H1 (cell line): Measurements from ENCODE around the gene RARB. TPM values are rescaled to one million over a fixed set of nuclear protein-coding genes. Genes with fewer than 3 reads are reported as not detected.

Experiments used
- CTCF ChIA-PET: fragments of 300-600 bp; sonication (Branson Sonifier 250); formaldehyde crosslinking; loops from one replicate; lab custom pipeline; 2021; ENCODE audit not compliant: partially characterized antibody; lab: Charles Lee
- POLR2A ChIA-PET: fragments of 300-600 bp; sonication (Branson Sonifier 250); formaldehyde crosslinking; loops from one replicate; lab custom pipeline; 2021; ENCODE audit warnings: inconsistent platforms; ENCODE audit not compliant: partially characterized antibody; lab: Charles Lee
- DNase-seq, 2 experiments: peaks; one replicate each; pipeline versions ENCODE4 v3.0.0 to v3.0.0-alpha.2; 2010 to 2022; ENCODE audit warnings: low spot score in 2 of 2, low read depth in 1 of 2, mixed read lengths in 1 of 2
- FAIRE-seq: peaks from 2 replicates; lab custom pipeline; 2011; peaks lifted over from hg19 to GRCh38; lab: Jason Lieb, UNC
- H2AFZ ChIP-seq: 2 replicates; pipeline ENCODE4 v1.8.1; 2012; ENCODE audit warnings: low read length, inconsistent platforms
- H2AK5ac ChIP-seq: 2 replicates; pipeline ENCODE4 v1.6.1; 2013; ENCODE audit warnings: low read depth, low read length
- H2BK120ac ChIP-seq: replicated peaks from 2 replicates; pipeline ENCODE3; 2013; ENCODE audit warnings: low read depth, low read length, inconsistent platforms
- H2BK12ac ChIP-seq: 2 replicates; pipeline ENCODE4 v1.6.1; 2013; ENCODE audit warnings: low read depth, low read length
- H2BK15ac ChIP-seq: 2 replicates; pipeline ENCODE4 v1.6.1; 2013; ENCODE audit warnings: low read length
- H2BK20ac ChIP-seq: 2 replicates; pipeline ENCODE4 v1.6.1; 2013; ENCODE audit warnings: low read length
- H2BK5ac ChIP-seq: 2 replicates; pipeline ENCODE4 v1.6.1; 2013; ENCODE audit warnings: low read depth, low read length
- H3K14ac ChIP-seq: 2 replicates; pipeline ENCODE4 v1.6.1; 2013; ENCODE audit warnings: inconsistent platforms; ENCODE audit not compliant: insufficient read length
- H3K18ac ChIP-seq: 2 replicates; pipeline ENCODE4 v1.6.1; 2013; ENCODE audit warnings: low read length; ENCODE audit errors: extremely low read depth
- H3K23ac ChIP-seq: 2 replicates; pipeline ENCODE4 v1.6.1; 2013; ENCODE audit warnings: inconsistent platforms; ENCODE audit not compliant: insufficient read length
- H3K23me2 ChIP-seq: 2 replicates; pipeline ENCODE4 v1.6.1; 2013; ENCODE audit warnings: low read depth, low read length
- H3K27ac ChIP-seq: 2 replicates; pipeline ENCODE4 v1.6.1; 2011; ENCODE audit warnings: low read depth, low read length, inconsistent platforms
- H3K27me3 ChIP-seq, 4 experiments: replicated peaks in 1 of 4; 1 replicate in 1 of 4; 2 replicates in 3 of 4; pipeline versions ENCODE4 v1.6.1 to v1.8.1; 2011 to 2013; ENCODE audit warnings: low read length in 3 of 4, mild to moderate bottlenecking in 3 of 4, inconsistent platforms in 2 of 4, mixed read lengths in 2 of 4, moderate library complexity in 1 of 4; ENCODE audit not compliant: control insufficient read depth in 3 of 4, insufficient read depth in 3 of 4; ENCODE audit errors: extremely low read depth in 1 of 4
- H3K36me3 ChIP-seq, 4 experiments: 2 replicates each; pipeline versions ENCODE4 v1.6.1 to v1.8.1; 2011 to 2013; ENCODE audit warnings: mild to moderate bottlenecking in 4 of 4, low read length in 3 of 4, moderate library complexity in 2 of 4, control low read depth in 1 of 4, inconsistent platforms in 1 of 4; ENCODE audit not compliant: insufficient read depth in 4 of 4, control insufficient read depth in 2 of 4
- H3K4ac ChIP-seq: replicated peaks from 2 replicates; pipeline ENCODE3; 2013; ENCODE audit warnings: low read length, low read depth, mixed read lengths, inconsistent platforms; ENCODE audit not compliant: insufficient read length
- H3K4me1 ChIP-seq, 4 experiments: replicated peaks in 1 of 4; 1 replicate in 1 of 4; 2 replicates in 3 of 4; pipeline versions ENCODE4 v1.6.1 to v1.8.1; 2011 to 2013; ENCODE audit warnings: low read length in 3 of 4, inconsistent platforms in 2 of 4, mixed read lengths in 1 of 4; ENCODE audit not compliant: insufficient read depth in 4 of 4, control insufficient read depth in 3 of 4
- H3K4me2 ChIP-seq, 2 experiments: 2 replicates each; pipeline versions ENCODE4 v1.6.1 to v1.8.1; 2011 to 2013; ENCODE audit warnings: low read depth in 2 of 2, low read length in 2 of 2, control low read depth in 1 of 2, inconsistent platforms in 1 of 2, mild to moderate bottlenecking in 1 of 2; ENCODE audit not compliant: insufficient read depth in 1 of 2
- H3K4me3 ChIP-seq, 4 experiments: fragments of 200-600, 300-600 bp in 1 of 4; sonication (generic), shearing (Covaris generic), sonication (Bioruptor Twin) in 1 of 4; 2 replicates each; pipeline versions ENCODE4 v1.5.1 to v1.8.1; 2011 to 2016; ENCODE audit warnings: low read length in 4 of 4, low read depth in 3 of 4, control low read depth in 2 of 4, inconsistent platforms in 2 of 4, mild to moderate bottlenecking in 2 of 4, mixed read lengths in 1 of 4, moderate library complexity in 1 of 4; ENCODE audit not compliant: insufficient read depth in 2 of 4; ENCODE audit errors: extremely low read depth in 1 of 4
- H3K56ac ChIP-seq: replicated peaks from 2 replicates; pipeline ENCODE3; 2013; ENCODE audit warnings: low read depth, mild to moderate bottlenecking, mixed read lengths, low read length, inconsistent platforms; ENCODE audit not compliant: insufficient read length
- H3K79me1 ChIP-seq: 2 replicates; pipeline ENCODE4 v1.6.1; 2013; ENCODE audit warnings: low read depth, low read length, control low read depth
- H3K79me2 ChIP-seq, 2 experiments: 2 replicates each; pipeline versions ENCODE4 v1.6.1 to v1.8.1; 2012 to 2013; ENCODE audit warnings: low read length in 2 of 2, mild to moderate bottlenecking in 2 of 2, inconsistent platforms in 1 of 2; ENCODE audit not compliant: insufficient read depth in 2 of 2, control insufficient read depth in 1 of 2
- H3K9ac ChIP-seq, 4 experiments: replicated peaks in 1 of 4; 1 replicate in 1 of 4; 2 replicates in 3 of 4; pipeline versions ENCODE4 v1.6.1 to v1.8.1; 2011 to 2013; ENCODE audit warnings: low read depth in 3 of 4, low read length in 3 of 4, control low read depth in 2 of 4, mild to moderate bottlenecking in 2 of 4, moderate library complexity in 2 of 4, inconsistent platforms in 1 of 4; ENCODE audit errors: extremely low read depth in 1 of 4
- H3K9me3 ChIP-seq, 2 experiments: 2 replicates each; pipeline versions ENCODE4 v1.6.1 to v1.8.1; 2012 to 2013; ENCODE audit warnings: mild to moderate bottlenecking in 2 of 2, moderate library complexity in 2 of 2, control low read depth in 1 of 2, inconsistent platforms in 1 of 2, low read depth in 1 of 2, low read length in 1 of 2, mixed read lengths in 1 of 2; ENCODE audit not compliant: insufficient read depth in 2 of 2
- H4K20me1 ChIP-seq, 2 experiments: replicated peaks in 1 of 2; 2 replicates each; pipeline versions ENCODE3 to v1.8.1; 2011 to 2013; ENCODE audit warnings: inconsistent platforms in 2 of 2, low read length in 2 of 2, mild to moderate bottlenecking in 1 of 2; ENCODE audit not compliant: insufficient read depth in 2 of 2, control insufficient read depth in 1 of 2
- H4K5ac ChIP-seq: 2 replicates; pipeline ENCODE4 v1.6.1; 2013; ENCODE audit warnings: low read length, low read depth, mixed read lengths, inconsistent platforms; ENCODE audit not compliant: insufficient read length
- H4K8ac ChIP-seq: 2 replicates; pipeline ENCODE4 v1.8.0; 2013; ENCODE audit warnings: mild to moderate bottlenecking, moderate library complexity, low read length, inconsistent platforms; ENCODE audit not compliant: insufficient read depth; ENCODE audit errors: extremely low read depth
- H4K91ac ChIP-seq: replicated peaks from 2 replicates; pipeline ENCODE3; 2013; ENCODE audit warnings: low read length, mixed read lengths, inconsistent platforms; ENCODE audit not compliant: insufficient read length
- ATF3 ChIP-seq: IDR thresholded peaks from 2 replicates; pipeline ENCODE4 v1.6.1; 2011; ENCODE audit warnings: low read depth, mild to moderate bottlenecking, low read length; ENCODE audit not compliant: insufficient read depth
- POLR2AphosphoS5 ChIP-seq: IDR thresholded peaks from 2 replicates; pipeline ENCODE4 v1.6.1; 2011; ENCODE audit warnings: low read depth, low read length
- USF2 ChIP-seq: IDR thresholded peaks from 2 replicates; pipeline ENCODE4 v1.6.1; 2011; ENCODE audit warnings: low read length, improper control_type of control experiment
- WGBS, 2 experiments: shearing (Covaris generic) in 1 of 2; methylation state at CpG; one replicate each; pipeline versions ENCODE4 v1.1.6 to v1.1.7; 2013 to 2015; ENCODE audit warnings: low lambda C conversion rate in 2 of 2, mixed read lengths in 2 of 2, inconsistent platforms in 1 of 2, low coverage in 1 of 2, missing lambda C conversion rate in 1 of 2; ENCODE audit not compliant: insufficient replicate concordance in 2 of 2, insufficient coverage in 1 of 2, insufficient read length in 1 of 2; ENCODE audit errors: extremely low coverage in 1 of 2, missing lambda C conversion rate in 1 of 2; 5-methylcytosine and 5-hydroxymethylcytosine counted together
- polyA plus RNA-seq, 7 experiments: library from polyadenylated mRNA; depleted of rRNA in 3 of 7; stranded (reverse) in 5 of 7; unstranded in 2 of 7; fragments of >200 nt in 5 of 7; fragments of 200-250 nt in 2 of 7; gene quantifications; 1 replicate in 5 of 7; 2 replicates in 1 of 7; 4 replicates in 1 of 7; pipeline versions ENCODE4 v1.2.1 to v1.2.3, GENCODE V29; 2011 to 2013; ENCODE audit warnings: missing spikeins in 2 of 7, mixed read lengths in 2 of 7
- total RNA-seq: library from RNA; stranded (reverse); fragmentation: NEBNext Ultra II Directional; extraction: Animal tissue kit (Norgen Biotek cat#: 25700); gene quantifications from 2 replicates; pipeline ENCODE4 v1.2.1, GENCODE V29; 2021

RARB gene
- total and polyA plus RNA-seq, 2 of the 8 experiments (the other 6 are each of a cell fraction or from before 2014, with no cell fraction given): 0.15 to 0.22 TPM

GRCh38 chr3:25430935-25431770, 3.1 kb downstream of the RARB start:
- Histone ChIP-seq H2AK5ac (no peak overlapping the region), H3K4ac (no peak overlapping the region), H4K5ac (no peak overlapping the region), H3K79me1 (no peaks in the 10 kb centered on the region), H3K27ac (no peak overlapping the region), H3K36me3 (no peaks in the 10 kb centered on the region; a peak in 1 of 8 replicates), H2BK5ac (no peak overlapping the region), H3K23ac (no peak overlapping the region), H4K91ac (no peak overlapping the region), H3K79me2 (no peaks in the 10 kb centered on the region), H4K8ac (no peak overlapping the region), H2BK12ac (no peak overlapping the region), H3K9ac (no peak overlapping the region), H3K4me3 (no peak overlapping the region), H3K9me3 (no peaks in the 10 kb centered on the region), H2BK120ac (no peak overlapping the region), H3K56ac (no peak overlapping the region), H3K18ac (no peak overlapping the region), H2AFZ (no peak overlapping the region), H3K23me2 (peaks cover 7% of the 10 kb centered on the region), H2BK15ac (no peak overlapping the region), H3K4me2 (no peak overlapping the region), H3K4me1 (peaks cover 3 to 10% (median 6%) of the 10 kb centered on the region in 4 experiments; a peak in 6 of 7 replicates), H2BK20ac (no peak overlapping the region), H3K27me3 (peaks cover 0 to 10% (median 7%) of the 10 kb centered on the region in 4 experiments; a peak in 5 of 7 replicates), H3K14ac (no peak overlapping the region), H4K20me1 (no peaks in the 10 kb centered on the region)
- DNase-seq (no peak), FAIRE-seq (no peak)
- CTCF ChIA-PET: interaction anchor here (0.6 kb wide), 1 partner anchor 61 kb away, joined by 4 read pairs; no protein-coding TSS in a partner anchor
- TF ChIP-seq USF2 (no peak), POLR2AphosphoS5 (no peak), ATF3 (no peak)
- POLR2A ChIA-PET: no interaction called here
- 84% methylated on average over 6 of the region's 6 CpGs; no CpG with 5 or more reads in 1 of the 2 experiments for WGBS, 2 experiments
